HepG2 (cell line): ENCODE data around the gene TPST2. TPM values are rescaled to one million over a fixed set of nuclear protein-coding genes. Genes with fewer than 3 reads are reported as not detected.

Experiments
- BHLHE40 ChIP-seq: IDR thresholded peaks from 2 replicates; pipeline ENCODE4 v1.6.1; 2011; ENCODE audit warnings: low read length, improper control_type of control experiment
- CSRNP2 ChIP-seq: sonication (generic); formaldehyde crosslinking; conservative IDR thresholded peaks from 2 replicates; pipeline ENCODE4 v1.8.0; 2022; ENCODE audit warnings: low read depth, missing genetic modification reagents
- FIP1L1 ChIP-seq: fragments of 200-400 bp; formaldehyde crosslinking; IDR thresholded peaks from 2 replicates; pipeline ENCODE4 v1.6.1; 2018; ENCODE audit warnings: low read depth, mild to moderate bottlenecking, low read length, moderate library complexity, borderline replicate concordance; ENCODE audit not compliant: insufficient read depth
- GATAD2A ChIP-seq: IDR thresholded peaks from 2 replicates; pipeline ENCODE4 v1.6.1; 2016
- HNRNPH1 ChIP-seq: fragments of 200-400 bp; formaldehyde crosslinking; optimal IDR thresholded peaks from 2 replicates; pipeline ENCODE3; 2017; ENCODE audit warnings: mild to moderate bottlenecking, low read depth, low read length
- HNRNPL ChIP-seq: fragments of 200-400 bp; formaldehyde crosslinking; IDR thresholded peaks from 2 replicates; pipeline ENCODE4 v1.6.1; 2017; ENCODE audit warnings: mild to moderate bottlenecking, low read depth, low read length
- HNRNPLL ChIP-seq: fragments of 200-400 bp; formaldehyde crosslinking; IDR thresholded peaks from 2 replicates; pipeline ENCODE4 v1.6.1; 2017; ENCODE audit warnings: mild to moderate bottlenecking, low read depth, low read length; ENCODE audit not compliant: poor library complexity, severe bottlenecking
- IRF1 ChIP-seq: sonication (generic); formaldehyde crosslinking; IDR thresholded peaks from 2 replicates; pipeline ENCODE4 v1.4.0; 2020; ENCODE audit warnings: low read depth, mild to moderate bottlenecking, missing genetic modification reagents
- KLF13 ChIP-seq: sonication (generic); formaldehyde crosslinking; IDR thresholded peaks from 2 replicates; pipeline ENCODE4 v1.4.0; 2020; ENCODE audit warnings: mild to moderate bottlenecking, missing genetic modification reagents
- NR2F6 ChIP-seq, 2 experiments: IDR thresholded peaks; 2 replicates each; pipeline ENCODE4 v1.6.1; 2016; ENCODE audit warnings: antibody characterized with exemption in 1 of 2, mild to moderate bottlenecking in 1 of 2
- PLRG1 ChIP-seq: fragments of 450-650 bp; conservative IDR thresholded peaks from 2 replicates; pipeline ENCODE4 v1.6.1; 2016
- POLR2G ChIP-seq: fragments of 200-400 bp; formaldehyde crosslinking; IDR thresholded peaks from 2 replicates; pipeline ENCODE4 v1.6.1; 2018; ENCODE audit warnings: mild to moderate bottlenecking, low read depth, low read length, moderate library complexity
- REPIN1 ChIP-seq: sonication (generic); formaldehyde crosslinking; IDR thresholded peaks from 2 replicates; pipeline ENCODE4 v1.8.0; 2022; ENCODE audit warnings: missing genetic modification reagents, low read depth, mild to moderate bottlenecking, borderline replicate concordance
- SATB2 ChIP-seq: sonication (generic); formaldehyde crosslinking; IDR thresholded peaks from 2 replicates; pipeline ENCODE4 v1.5.0; 2020; ENCODE audit warnings: missing genetic modification reagents
- U2AF2 ChIP-seq: fragments of 200-400 bp; formaldehyde crosslinking; IDR thresholded peaks from 2 replicates; pipeline ENCODE4 v1.6.1; 2017; ENCODE audit warnings: low read depth, mild to moderate bottlenecking, low read length
- ZBTB44 ChIP-seq: sonication (generic); formaldehyde crosslinking; IDR thresholded peaks from 2 replicates; pipeline ENCODE4 v1.4.0; 2020; ENCODE audit warnings: missing genetic modification reagents
- ZNF20 ChIP-seq: sonication (generic); formaldehyde crosslinking; IDR thresholded peaks from 2 replicates; pipeline ENCODE4 v1.4.0; 2020; ENCODE audit warnings: mild to moderate bottlenecking, moderate library complexity, missing genetic modification reagents
- ZNF274 ChIP-seq: sonication (generic); formaldehyde crosslinking; IDR thresholded peaks from 2 replicates; pipeline ENCODE4 v1.5.1; 2020; ENCODE audit warnings: mild to moderate bottlenecking, missing genetic modification reagents
- ZNF335 ChIP-seq: sonication (generic); formaldehyde crosslinking; IDR thresholded peaks from 2 replicates; pipeline ENCODE4 v1.4.0; 2020; ENCODE audit warnings: missing genetic modification reagents
- ZNF446 ChIP-seq: sonication (generic); formaldehyde crosslinking; IDR thresholded peaks from 2 replicates; pipeline ENCODE4 v1.5.0; 2020; ENCODE audit warnings: mild to moderate bottlenecking, missing genetic modification reagents
- ZNF503 ChIP-seq: sonication (generic); formaldehyde crosslinking; IDR thresholded peaks from 2 replicates; pipeline ENCODE4 v1.4.0; 2020; ENCODE audit warnings: missing genetic modification reagents
- ZNF556 ChIP-seq: sonication (generic); formaldehyde crosslinking; IDR thresholded peaks from 2 replicates; pipeline ENCODE4 v1.4.0; 2020; ENCODE audit warnings: mild to moderate bottlenecking, missing genetic modification reagents, borderline replicate concordance
- ZNF605 ChIP-seq: sonication (generic); formaldehyde crosslinking; IDR thresholded peaks from 2 replicates; pipeline ENCODE4 v1.8.0; 2022; ENCODE audit warnings: mild to moderate bottlenecking, missing genetic modification reagents
- ZSCAN20 ChIP-seq: sonication (generic); formaldehyde crosslinking; IDR thresholded peaks from 2 replicates; pipeline ENCODE4 v1.4.0; 2020; ENCODE audit warnings: missing genetic modification reagents, mild to moderate bottlenecking, borderline replicate concordance
- polyA plus RNA-seq, 8 experiments: library from polyadenylated mRNA; depleted of rRNA in 3 of 8; stranded (reverse) in 7 of 8; unstranded in 1 of 8; fragments of >200 nt; fragmentation: Illumina TruSeq in 4 of 8; extraction: Trizol in 4 of 8; gene quantifications; 2 replicates each; pipeline versions ENCODE4 v1.2.1 to v1.2.3, GENCODE V29; 2011 to 2016; ENCODE audit warnings: low read depth in 4 of 8, missing spikeins in 1 of 8, mixed read lengths in 1 of 8; ENCODE audit not compliant: insufficient read depth in 1 of 8
- total RNA-seq, 5 experiments: library from RNA; depleted of rRNA; stranded (reverse); fragments of >200 nt; fragmentation: Illumina TruSeq; extraction: Trizol; gene quantifications; 2 replicates each; pipeline ENCODE4 v1.2.3, GENCODE V29; 2016; ENCODE audit warnings: low read depth in 1 of 5

The TPST2 gene
- total and polyA plus RNA-seq, 2 of the 13 experiments (the other 11 are each of a cell fraction or from before 2014, with no cell fraction given) = 15.2 to 23.8 TPM

- TF ChIP-seq CSRNP2 (no peak), FIP1L1 (no peak), ZNF446 (CRISPR knock-in tag) (no peak), PLRG1 (no peak), ZNF503 (CRISPR knock-in tag) (no peak; the same call in 1 of the 2 replicates), ZNF556 (peak; percentile 61; the same call in 1 of the 2 replicates), HNRNPH1 (no peak), ZNF605 (CRISPR knock-in tag) (no peak), NR2F6 (IDR thresholded peaks at IDR 0.05) (0 out of 2 replicates have a peak, but pooled peaks have one; percentile 41), NR2F6 (CRISPR knock-in tag; IDR thresholded peaks at IDR 0.05) (peak; percentile 90), ZSCAN20 (CRISPR knock-in tag) (peak; percentile 64; the same call in 1 of the 2 replicates), U2AF2 (no peak), HNRNPL (peak; percentile 80; the same call in 1 of the 2 replicates), GATAD2A (peak; percentile 64; the same call in 1 of the 2 replicates), REPIN1 (CRISPR knock-in tag) (peak; percentile 77), ZBTB44 (no peak), HNRNPLL (peak; percentile 81), POLR2G (peak; percentile 94), ZNF20 (CRISPR knock-in tag) (no peak), BHLHE40 (peak; percentile 89), IRF1 (no peak), ZNF335 (CRISPR knock-in tag) (0 out of 2 replicates have a peak, but pooled peaks have one; percentile 24), KLF13 (0 out of 2 replicates have a peak, but pooled peaks have one; percentile 24), SATB2 (CRISPR knock-in tag) (peak; percentile 64; the same call in 1 of the 2 replicates), ZNF274 (CRISPR knock-in tag) (0 out of 2 replicates have a peak, but pooled peaks have one; percentile 78)
These were observed 106.2 kb downstream of the TPST2 start, which contains the start of the genes HPS4 and SRRD (continued) for GRCh38 chr22:26483439-26484359.
